NCI-H2196 treated with DMSO at 0.1 percent for 48 hours (cell line): ENCODE results near the gene C17orf50.

ENCODE experiments used
- DNase-seq: peaks from one replicate; lab custom pipeline; 2025; ENCODE audit not compliant: unreplicated experiment; lab: John Stamatoyannopoulos, UW

C17orf50 gene

DNA sequence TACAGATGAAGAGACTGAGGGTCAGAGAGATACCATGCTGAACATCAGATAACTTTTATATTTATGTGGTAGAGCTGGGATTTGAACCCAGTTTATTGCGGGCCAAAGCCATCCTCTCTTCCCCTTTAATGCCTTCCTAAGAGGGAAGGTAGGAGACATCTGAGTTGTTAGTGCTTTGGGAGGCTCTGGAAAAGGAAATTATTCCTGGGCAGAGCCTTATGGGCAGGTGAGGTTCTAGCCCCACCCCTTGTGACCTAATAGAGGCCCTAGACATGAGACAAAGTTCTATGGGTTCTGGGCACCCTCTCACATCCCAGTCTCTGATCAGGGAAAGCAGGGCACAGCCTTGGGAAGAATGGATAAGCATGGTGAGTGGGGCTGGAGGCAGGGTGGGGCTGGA lies at the start of gene C17orf50:
C17orf50 (plus strand) TSS at position 301 of the 400 bp plus-strand sequence; CDS start at position 356, 55 bp downstream.
- DNase-seq: no peak

DNA sequence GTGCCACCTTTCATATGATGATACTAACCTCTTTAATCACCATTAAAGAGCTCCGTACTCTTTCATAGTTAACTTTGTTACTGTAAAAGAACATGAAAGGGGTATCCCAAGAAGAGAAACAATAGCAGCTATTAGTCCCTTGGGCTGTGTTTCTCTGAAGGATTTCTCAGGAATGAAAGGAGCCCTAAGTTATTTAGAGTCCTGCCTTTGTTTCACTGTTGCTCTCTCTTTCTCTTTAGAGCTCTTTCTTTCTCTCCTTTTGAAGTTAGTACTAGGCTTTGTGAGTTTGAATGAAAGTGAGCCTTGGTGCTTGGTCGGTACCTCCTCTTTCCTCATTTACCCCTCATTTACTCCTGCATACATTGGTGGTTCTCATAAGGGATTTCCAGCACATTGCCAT lies 49.7 kb upstream of the C17orf50 start:
- DNase-seq: no peak

- no peak for DNase-seq
Observed at GRCh38 chr17:35713069-35713728, 47.5 kb upstream of the C17orf50 start.

- no peak for DNase-seq
Observed at GRCh38 chr17:35714988-35715387, 45.7 kb upstream of the C17orf50 start.

DNA sequence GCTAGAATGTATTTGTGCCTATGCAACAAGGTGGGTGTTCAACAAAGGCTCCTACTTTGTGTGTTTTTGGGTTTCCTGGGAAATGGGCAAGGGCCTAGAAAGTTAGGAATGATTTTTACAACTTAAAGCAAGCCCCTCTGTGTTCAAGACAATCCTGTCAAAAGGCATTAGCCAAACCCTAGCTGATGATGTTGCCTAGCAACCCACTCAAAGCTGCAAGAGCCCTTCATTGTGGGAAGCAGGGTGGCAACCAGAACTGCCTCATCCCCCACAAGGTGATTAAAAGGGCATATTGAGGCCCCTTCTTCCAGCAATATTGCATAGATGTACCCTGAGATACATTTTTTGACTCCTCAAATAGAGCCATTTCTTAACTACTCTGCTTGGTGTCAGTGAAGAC lies 45.3 kb upstream of the C17orf50 start:
- DNase-seq: no peak

DNA sequence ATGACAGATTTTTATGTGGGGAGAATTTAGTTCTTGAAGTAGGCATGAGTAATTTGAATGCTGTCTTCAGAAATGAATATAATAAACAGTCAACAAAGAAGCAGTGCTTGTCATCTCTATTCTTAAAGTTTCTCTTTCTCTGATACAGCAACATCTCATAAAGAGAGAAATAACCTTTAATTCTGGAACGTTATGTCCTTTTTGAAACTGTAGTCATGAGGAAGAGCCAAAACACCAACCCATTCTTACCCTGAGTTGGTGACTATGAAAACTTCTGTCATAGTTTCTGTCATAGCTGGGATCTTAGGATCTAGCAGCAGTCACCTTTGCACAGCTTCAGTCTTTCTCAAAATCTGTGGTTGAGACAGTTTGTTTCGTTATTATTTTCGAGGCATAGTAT lies 44.5 kb upstream of the C17orf50 start:
- DNase-seq: no peak

- DNase-seq: no peak
Observed at GRCh38 chr17:35716897-35717465, 43.7 kb upstream of the C17orf50 start.

DNA sequence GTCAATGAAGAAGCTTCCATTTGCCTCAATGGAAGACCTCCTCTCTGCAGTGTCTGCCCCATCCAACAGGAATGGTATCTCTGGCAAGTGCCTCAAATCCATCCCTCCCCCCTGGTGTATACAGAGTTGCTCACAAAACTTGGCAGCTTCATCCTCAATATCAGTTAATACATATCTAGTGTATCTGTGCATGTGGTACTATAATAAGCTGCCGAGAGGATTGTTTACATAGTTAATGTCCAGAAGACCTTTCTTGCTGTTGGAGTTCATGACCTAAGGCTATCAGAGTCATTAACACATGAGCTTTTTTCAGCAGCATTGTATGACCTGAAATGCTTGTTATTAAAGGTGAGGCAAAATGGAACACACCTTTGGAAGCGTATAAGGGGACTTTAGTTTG lies 43.2 kb upstream of the C17orf50 start:
- no peak for DNase-seq

GRCh38 chr17:35723735-35724134 lies 37.0 kb upstream of the C17orf50 start:
- no peak for DNase-seq

DNA sequence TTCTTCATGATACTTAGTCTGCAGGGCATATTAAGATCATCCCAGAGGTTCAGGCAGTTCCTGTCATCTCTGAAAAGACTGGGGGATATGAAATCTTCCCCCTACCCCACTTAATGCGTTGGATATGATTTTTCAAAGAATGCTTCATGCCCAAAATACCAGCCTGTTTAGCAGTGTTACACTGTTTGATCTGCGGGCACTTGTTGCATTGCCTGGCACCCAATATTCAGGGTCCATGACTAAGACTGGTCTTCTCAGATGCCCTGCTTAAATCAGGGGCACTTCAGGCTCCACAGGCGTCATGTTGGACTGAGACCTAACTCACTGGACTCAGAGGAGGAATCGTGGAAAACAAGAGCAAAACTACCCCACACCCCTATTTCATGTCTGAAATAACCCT lies 35.6 kb upstream of the C17orf50 start:
- DNase-seq: no peak

DNA sequence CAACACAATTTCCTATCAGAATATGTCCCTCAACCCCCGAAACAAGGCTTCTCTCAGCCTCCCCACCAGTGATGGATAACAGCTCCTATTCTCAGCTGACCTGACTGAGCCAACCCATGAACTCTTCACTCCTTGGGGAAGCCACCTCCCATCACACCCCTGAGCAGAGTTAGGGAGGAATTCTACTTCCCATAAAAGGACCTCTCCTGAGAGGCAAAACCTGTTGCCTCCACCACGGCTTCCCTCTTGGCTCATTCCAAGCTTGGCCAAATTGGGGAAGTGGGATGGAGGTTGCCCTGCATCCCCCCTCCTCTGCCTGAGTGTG lies 34.9 kb upstream of the C17orf50 start:
- no peak for DNase-seq

- DNase-seq: no peak
Observed at GRCh38 chr17:35726127-35726952, 34.3 kb upstream of the C17orf50 start.

- DNase-seq: no peak
Observed at GRCh38 chr17:35726953-35727460, 33.7 kb upstream of the C17orf50 start.

- DNase-seq: no peak
Observed at GRCh38 chr17:35727635-35728034, 33.1 kb upstream of the C17orf50 start.

DNA sequence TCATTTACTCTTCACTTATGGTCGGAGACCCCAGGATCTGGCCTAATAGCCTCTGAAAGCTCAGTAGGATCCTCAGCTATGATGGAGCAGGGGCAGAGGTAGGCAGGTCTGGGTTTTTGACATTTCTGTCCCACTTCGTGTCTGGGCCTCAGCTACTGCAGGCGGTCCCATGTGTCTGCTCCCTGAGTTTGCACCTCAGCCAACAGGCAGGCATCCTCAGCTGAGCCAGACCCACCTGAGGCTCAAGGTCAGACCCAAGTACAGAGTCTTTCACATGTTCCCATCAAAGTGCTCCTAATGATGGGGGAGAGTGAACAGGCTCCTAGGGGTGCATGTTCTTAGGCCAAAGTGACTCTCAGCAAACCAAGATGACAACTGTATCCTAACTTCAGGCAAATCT lies 32.1 kb upstream of the C17orf50 start:
- DNase-seq: no peak

DNA sequence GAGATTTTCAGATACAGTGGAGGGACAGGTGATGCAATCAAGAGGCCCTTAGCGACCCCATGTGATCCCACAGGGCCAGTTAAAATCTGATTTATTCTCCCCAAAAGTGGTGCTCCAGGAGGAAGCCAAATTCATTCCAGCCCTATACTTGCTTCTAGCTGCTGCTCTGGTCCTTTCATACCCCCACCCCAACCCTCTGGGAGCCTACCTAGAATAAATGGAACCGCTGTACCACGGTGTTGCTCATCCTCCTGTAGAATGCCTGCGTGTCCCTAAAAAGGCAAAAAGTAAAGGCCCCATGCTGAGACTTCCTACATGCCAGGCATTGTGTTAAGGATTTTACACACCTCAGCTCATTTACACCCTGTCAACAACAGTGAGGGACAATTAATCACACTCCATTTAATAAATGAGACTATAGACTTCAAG lies 31.3 kb upstream of the C17orf50 start:
- no peak for DNase-seq

GRCh38 chr17:35730400-35731005 lies 30.2 kb upstream of the C17orf50 start:
- DNase-seq: no peak

- DNase-seq: no peak
Observed at GRCh38 chr17:35731239-35731916, 29.3 kb upstream of the C17orf50 start, which contains the start of gene RASL10B. RASL10B (plus strand) TSS chr17:35731639; CDS start chr17:35735185, 3,546 bp downstream.

- DNase-seq: no peak
Observed at GRCh38 chr17:35731917-35732805, 28.5 kb upstream of the C17orf50 start.

DNA sequence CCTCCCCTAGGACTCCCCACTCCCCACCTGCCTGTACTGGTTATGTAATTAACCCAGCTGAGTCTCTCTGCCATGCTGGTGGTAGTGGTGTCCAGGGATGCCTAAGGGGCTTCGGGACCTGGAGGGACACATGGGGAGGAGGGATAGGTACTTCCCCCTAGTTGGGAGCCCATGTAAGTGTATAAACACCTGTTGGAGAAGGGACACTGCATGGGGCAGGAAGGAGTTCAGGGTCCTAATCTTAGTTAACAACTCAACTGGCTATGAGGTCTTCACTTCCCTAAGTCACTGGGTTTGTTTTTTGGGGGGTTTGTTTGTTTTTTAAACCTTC lies 27.9 kb upstream of the C17orf50 start:
- DNase-seq: no peak
